ENCODE data around the gene LPCAT3. TPM values are rescaled to one million over a fixed set of nuclear protein-coding genes. Genes with fewer than 3 reads are reported as not detected.

Gene LPCAT3
- total and polyA plus RNA-seq, 2 of the 13 experiments (the other 11 are each of a cell fraction or from before 2014, with no cell fraction given), result 44.5 to 64.3 TPM

DNA sequence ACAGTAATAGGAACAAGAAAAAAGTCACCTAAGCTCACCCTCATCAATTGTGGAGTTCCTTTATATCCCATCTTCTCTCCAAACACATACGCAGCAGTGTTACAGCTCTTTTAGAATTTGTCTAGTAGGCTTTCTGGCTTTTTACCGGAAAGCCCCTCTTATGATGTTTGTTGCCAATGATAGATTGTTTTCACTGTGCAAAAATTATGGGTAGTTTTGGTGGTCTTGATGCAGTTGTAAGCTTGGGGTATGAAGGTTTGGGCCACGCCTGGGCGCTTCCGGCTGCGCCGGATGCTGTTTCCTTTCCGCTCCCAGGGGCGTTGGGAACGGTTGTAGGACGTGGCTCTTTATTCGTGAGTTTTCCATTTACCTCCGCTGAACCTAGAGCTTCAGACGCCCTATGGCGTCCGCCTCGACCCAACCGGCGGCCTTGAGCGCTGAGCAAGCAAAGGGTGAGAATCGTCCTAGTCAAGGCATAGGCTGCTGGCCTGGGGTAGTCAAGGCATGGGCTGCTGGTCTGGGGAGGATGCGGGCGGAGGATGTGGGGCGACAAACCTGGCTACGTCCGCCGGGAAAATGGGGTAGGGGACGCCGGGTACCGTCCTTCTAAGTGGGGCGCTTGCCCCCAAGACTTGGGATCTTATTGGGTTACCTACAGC, 74.4 kb downstream of the LPCAT3 start, which contains the start of the genes C12orf57 and RNU7-1 (continued):
- TF ChIP-seq IRX3 (CRISPR knock-in tag; IDR thresholded peaks at IDR 0.05; ENCODE audit: borderline replicate concordance, low read depth), result peak; percentile 89
- no peak for TF ChIP-seq CEBPB (IDR thresholded peaks at IDR 0.05; ENCODE audit: borderline replicate concordance, low read depth, low read length)
- TF ChIP-seq REPIN1 (CRISPR knock-in tag; IDR thresholded peaks at IDR 0.05; ENCODE audit: borderline replicate concordance, low read depth), result peak; percentile 23; the same call in 1 of the 2 replicates
- TF ChIP-seq KMT2A (CRISPR knock-in tag; IDR thresholded peaks at IDR 0.05), result peak; percentile 84; the same call in 1 of the 2 replicates
- 0 out of 2 replicates have a peak, but pooled peaks have one; percentile 80 for TF ChIP-seq ZNF33A (CRISPR knock-in tag; IDR thresholded peaks at IDR 0.05; ENCODE audit: borderline replicate concordance)
- peak; percentile 84; the same call in 1 of the 2 replicates for TF ChIP-seq ZNF709 (CRISPR knock-in tag; IDR thresholded peaks at IDR 0.05)
- TF ChIP-seq MATR3 (CRISPR knock-in tag; IDR thresholded peaks at IDR 0.05), result no peak
- peak; percentile 94 for TF ChIP-seq ZFP1 (CRISPR knock-in tag; IDR thresholded peaks at IDR 0.05)
- TF ChIP-seq ATAD3A (CRISPR knock-in tag; IDR thresholded peaks at IDR 0.05), result no peak
- no peak for TF ChIP-seq ZNF282 (IDR thresholded peaks at IDR 0.05; ENCODE audit: partially characterized antibody)
- no peak for TF ChIP-seq BHLHE40 (IDR thresholded peaks at IDR 0.05; ENCODE audit: low read length)
- peak; percentile 80; the same call in 1 of the 2 replicates for TF ChIP-seq KLF6 (CRISPR knock-in tag; IDR thresholded peaks at IDR 0.05)
- TF ChIP-seq ZNF850 (CRISPR knock-in tag; conservative IDR thresholded peaks at IDR 0.05), result no peak
- no peak; the same call in 1 of the 2 replicates for TF ChIP-seq CHD2 (IDR thresholded peaks at IDR 0.05; ENCODE audit: low read depth, low read length)
- TF ChIP-seq, protein P1, sequence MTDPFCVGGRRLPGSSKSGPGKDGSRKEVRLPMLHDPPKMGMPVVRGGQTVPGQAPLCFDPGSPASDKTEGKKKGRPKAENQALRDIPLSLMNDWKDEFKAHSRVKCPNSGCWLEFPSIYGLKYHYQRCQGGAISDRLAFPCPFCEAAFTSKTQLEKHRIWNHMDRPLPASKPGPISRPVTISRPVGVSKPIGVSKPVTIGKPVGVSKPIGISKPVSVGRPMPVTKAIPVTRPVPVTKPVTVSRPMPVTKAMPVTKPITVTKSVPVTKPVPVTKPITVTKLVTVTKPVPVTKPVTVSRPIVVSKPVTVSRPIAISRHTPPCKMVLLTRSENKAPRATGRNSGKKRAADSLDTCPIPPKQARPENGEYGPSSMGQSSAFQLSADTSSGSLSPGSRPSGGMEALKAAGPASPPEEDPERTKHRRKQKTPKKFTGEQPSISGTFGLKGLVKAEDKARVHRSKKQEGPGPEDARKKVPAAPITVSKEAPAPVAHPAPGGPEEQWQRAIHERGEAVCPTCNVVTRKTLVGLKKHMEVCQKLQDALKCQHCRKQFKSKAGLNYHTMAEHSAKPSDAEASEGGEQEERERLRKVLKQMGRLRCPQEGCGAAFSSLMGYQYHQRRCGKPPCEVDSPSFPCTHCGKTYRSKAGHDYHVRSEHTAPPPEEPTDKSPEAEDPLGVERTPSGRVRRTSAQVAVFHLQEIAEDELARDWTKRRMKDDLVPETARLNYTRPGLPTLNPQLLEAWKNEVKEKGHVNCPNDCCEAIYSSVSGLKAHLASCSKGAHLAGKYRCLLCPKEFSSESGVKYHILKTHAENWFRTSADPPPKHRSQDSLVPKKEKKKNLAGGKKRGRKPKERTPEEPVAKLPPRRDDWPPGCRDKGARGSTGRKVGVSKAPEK (CRISPR knock-in tag; IDR thresholded peaks at IDR 0.05; ENCODE audit: borderline replicate concordance), result no peak
- TF ChIP-seq PCBP2 (optimal IDR thresholded peaks at IDR 0.05; ENCODE audit: low read depth, low read length, poor library complexity, severe bottlenecking), result no peak
- TF ChIP-seq NBN (conservative IDR thresholded peaks at IDR 0.05), result no peak
- TF ChIP-seq ELF4 (CRISPR knock-in tag; IDR thresholded peaks at IDR 0.05; ENCODE audit: borderline replicate concordance), result no peak; the same call in 1 of the 2 replicates
- TF ChIP-seq NFE2L2 (IDR thresholded peaks at IDR 0.05; ENCODE audit: low read length), result no peak
- no peak for TF ChIP-seq ZFP36 (IDR thresholded peaks at IDR 0.05; ENCODE audit: borderline replicate concordance, low read depth, low read length, partially characterized antibody)
- no peak for TF ChIP-seq ARID2 (CRISPR knock-in tag; IDR thresholded peaks at IDR 0.05; ENCODE audit: borderline replicate concordance)
- TF ChIP-seq, protein P2, sequence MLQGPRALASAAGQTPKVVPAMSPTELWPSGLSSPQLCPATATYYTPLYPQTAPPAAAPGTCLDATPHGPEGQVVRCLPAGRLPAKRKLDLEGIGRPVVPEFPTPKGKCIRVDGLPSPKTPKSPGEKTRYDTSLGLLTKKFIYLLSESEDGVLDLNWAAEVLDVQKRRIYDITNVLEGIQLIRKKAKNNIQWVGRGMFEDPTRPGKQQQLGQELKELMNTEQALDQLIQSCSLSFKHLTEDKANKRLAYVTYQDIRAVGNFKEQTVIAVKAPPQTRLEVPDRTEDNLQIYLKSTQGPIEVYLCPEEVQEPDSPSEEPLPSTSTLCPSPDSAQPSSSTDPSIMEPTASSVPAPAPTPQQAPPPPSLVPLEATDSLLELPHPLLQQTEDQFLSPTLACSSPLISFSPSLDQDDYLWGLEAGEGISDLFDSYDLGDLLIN (CRISPR knock-in tag; IDR thresholded peaks at IDR 0.05; ENCODE audit: borderline replicate concordance), result 0 out of 2 replicates have a peak, but pooled peaks have one; percentile 94
- TF ChIP-seq PCBP1 (IDR thresholded peaks at IDR 0.05; ENCODE audit: borderline replicate concordance, low read depth, low read length), result 0 out of 2 replicates have a peak, but pooled peaks have one; percentile 25
- TF ChIP-seq, protein P3, sequence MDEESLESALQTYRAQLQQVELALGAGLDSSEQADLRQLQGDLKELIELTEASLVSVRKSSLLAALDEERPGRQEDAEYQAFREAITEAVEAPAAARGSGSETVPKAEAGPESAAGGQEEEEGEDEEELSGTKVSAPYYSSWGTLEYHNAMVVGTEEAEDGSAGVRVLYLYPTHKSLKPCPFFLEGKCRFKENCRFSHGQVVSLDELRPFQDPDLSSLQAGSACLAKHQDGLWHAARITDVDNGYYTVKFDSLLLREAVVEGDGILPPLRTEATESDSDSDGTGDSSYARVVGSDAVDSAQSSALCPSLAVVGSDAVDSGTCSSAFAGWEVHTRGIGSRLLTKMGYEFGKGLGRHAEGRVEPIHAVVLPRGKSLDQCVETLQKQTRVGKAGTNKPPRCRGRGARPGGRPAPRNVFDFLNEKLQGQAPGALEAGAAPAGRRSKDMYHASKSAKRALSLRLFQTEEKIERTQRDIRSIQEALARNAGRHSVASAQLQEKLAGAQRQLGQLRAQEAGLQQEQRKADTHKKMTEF (CRISPR knock-in tag; IDR thresholded peaks at IDR 0.05), result peak; percentile 92
- TF ChIP-seq SP4 (CRISPR knock-in tag; IDR thresholded peaks at IDR 0.05), result peak; percentile 41; the same call in 1 of the 2 replicates

Data from HepG2 (cell line).